D721Med (cell line): ENCODE results near the gene FAXC.

Experiments used
- DNase-seq: peaks from one replicate; pipeline ENCODE4 v3.0.0; 2011; ENCODE audit warnings: low spot score; ENCODE audit not compliant: insufficient read length
- FAIRE-seq: peaks from 2 replicates; lab custom pipeline; 2011; peaks lifted over from hg19 to GRCh38; lab: Jason Lieb, UNC
- TF ChIP-seq, protein P1 (sequence below): IDR thresholded peaks from 2 replicates; pipeline ENCODE4 v1.5.1; 2012; ENCODE audit warnings: mild to moderate bottlenecking, control low read depth; ENCODE audit not compliant: insufficient read depth; ENCODE audit errors: missing control alignments

FAXC gene

DNA sequence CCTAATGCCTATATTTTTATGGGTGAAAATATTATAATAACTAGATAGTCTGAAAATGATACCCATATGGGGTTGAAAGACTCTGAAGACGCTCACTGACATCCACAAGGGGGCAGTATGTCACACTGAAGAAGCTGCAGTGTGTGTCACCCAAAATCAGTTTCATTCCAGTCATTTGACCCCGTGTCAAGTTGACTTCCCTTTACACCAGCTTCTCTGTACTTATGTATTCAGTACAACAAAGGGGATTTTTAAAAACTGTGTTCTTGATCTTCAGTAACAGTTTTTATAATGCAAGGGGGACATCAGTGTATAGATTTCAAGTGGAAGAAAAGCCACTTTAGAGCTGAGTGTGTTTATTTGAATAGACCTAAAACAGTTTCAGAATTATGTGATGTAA is 19.3 kb downstream of the FAXC start:
- TF ChIP-seq, protein P1, sequence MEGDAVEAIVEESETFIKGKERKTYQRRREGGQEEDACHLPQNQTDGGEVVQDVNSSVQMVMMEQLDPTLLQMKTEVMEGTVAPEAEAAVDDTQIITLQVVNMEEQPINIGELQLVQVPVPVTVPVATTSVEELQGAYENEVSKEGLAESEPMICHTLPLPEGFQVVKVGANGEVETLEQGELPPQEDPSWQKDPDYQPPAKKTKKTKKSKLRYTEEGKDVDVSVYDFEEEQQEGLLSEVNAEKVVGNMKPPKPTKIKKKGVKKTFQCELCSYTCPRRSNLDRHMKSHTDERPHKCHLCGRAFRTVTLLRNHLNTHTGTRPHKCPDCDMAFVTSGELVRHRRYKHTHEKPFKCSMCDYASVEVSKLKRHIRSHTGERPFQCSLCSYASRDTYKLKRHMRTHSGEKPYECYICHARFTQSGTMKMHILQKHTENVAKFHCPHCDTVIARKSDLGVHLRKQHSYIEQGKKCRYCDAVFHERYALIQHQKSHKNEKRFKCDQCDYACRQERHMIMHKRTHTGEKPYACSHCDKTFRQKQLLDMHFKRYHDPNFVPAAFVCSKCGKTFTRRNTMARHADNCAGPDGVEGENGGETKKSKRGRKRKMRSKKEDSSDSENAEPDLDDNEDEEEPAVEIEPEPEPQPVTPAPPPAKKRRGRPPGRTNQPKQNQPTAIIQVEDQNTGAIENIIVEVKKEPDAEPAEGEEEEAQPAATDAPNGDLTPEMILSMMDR, result peak; percentile 67
- DNase-seq (no peak), FAIRE-seq (peak; percentile 51)

DNA sequence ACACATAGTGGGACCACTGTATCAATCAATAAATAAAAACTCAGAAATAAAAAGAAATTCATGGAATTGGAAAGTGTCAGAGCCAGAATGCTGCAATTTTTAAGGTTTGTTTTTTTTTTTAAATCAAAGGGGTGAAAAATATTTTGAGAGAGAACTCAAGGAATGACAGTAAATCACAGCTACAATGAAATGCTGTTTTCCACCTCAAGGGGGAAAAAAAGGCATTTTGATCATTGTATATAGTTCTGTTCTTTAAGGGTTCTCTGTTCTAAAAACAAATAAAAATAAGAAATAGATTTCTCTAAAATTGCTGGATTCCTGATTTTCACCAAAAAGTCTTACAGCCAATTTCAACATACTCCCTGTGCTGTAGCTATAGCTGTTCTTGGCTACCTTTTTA is 24.5 kb downstream of the FAXC start:
- TF ChIP-seq, protein P1, result no peak
- DNase-seq (no peak), FAIRE-seq (no peak)

DNA sequence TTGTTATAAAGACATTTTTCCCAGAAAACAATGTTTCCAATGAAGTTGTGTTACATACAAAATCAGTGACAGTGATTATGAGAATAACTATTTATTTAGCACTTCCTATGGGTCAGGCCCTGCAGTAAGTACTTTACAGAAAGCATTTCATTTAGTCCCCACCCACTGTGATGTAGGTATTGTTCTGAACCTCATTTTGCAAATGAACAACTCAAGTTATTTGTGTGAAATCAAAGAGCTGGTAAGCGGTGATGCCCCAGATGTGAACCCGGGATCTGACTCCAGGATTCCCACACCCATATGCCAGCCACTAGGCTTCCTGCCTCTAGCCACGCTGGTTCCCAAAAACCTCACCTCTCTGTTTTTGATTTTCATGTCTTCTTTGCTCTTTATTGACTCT is 30.9 kb downstream of the FAXC start:
- FAIRE-seq (no peak), DNase-seq (no peak)
- TF ChIP-seq, protein P1, result no peak

DNA sequence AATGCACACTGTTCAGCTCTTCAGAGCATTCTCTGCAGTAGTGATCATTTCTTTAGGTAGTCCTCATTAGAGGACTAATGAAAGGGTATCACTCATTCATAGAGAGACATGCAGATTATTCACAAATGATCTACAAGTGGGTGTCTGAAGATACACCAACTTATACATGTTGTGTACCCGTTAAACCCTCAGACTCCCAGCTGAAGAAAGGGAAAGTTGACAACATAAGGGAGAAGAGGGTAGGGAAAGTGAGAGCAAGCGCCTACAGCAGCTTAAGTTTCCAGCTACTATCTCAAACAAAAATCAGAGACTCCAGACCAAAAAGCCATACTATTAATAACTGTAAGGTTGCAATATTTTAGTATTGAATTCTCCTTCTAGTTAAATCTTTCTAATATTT is 37.1 kb downstream of the FAXC start:
- DNase-seq, result no peak

DNA sequence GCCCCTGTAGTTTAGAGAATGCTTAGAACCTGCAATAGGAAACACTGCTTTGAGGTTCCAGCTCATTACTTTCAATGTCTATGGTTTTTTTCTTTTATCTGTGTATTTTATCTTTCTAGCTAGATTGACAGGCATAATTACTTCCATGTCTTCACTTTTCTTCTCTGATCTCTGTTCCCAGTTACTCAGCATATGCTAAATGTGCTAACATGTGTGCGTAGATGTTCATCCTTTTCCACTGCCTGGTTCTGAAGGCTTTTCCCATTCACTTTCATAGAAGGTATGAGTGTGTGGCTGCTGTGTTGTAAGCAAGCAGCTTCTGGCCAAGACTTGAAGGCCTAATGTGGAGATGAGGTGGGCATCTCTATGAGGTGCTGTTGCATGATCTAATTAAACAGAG is 38.9 kb downstream of the FAXC start:
- FAIRE-seq (no peak), DNase-seq (no peak)
- TF ChIP-seq, protein P1, result no peak

More for the DNA sequence above, 37.1 kb downstream of the FAXC start:
- FAIRE-seq, result no peak
- TF ChIP-seq, protein P1, result no peak

DNA sequence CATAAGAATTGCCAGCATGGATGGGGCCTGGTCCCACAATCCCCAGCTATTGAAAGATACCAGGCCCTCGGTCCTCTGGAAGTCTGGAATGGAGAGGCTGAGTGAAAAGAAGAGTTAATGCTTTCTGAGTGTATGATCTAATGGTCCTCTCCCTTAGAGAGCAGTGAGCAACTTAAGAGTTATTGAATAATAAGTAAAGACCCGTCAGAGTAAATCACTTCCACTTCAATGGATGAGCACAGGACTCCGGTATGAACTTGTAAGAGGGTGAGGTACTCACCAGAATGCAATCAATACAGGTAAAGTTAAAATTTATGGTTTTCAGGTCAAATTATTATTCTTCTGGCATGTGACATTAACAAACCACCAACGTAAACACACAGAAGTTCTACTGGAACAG is 39.9 kb downstream of the FAXC start:
- DNase-seq (no peak), FAIRE-seq (no peak)
- TF ChIP-seq, protein P1, result no peak

DNA sequence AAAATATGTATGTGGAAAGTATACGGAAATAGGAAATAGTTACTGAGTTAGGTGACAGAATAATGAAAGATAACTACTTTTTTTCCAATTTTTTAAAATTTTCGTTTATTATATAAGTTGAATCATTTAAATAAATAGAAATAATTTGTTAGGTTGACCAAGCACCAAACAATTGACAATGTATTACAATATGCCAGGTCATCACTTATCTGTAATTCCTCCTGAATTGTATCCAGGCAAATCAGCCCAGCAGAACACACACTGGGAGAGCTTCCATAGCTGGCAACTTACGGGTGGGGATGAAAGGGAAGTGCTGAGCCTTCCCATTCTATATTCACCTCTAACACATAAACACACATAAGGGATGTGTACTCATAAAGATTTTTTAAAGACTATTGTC is 40.7 kb downstream of the FAXC start:
- no peak for FAIRE-seq
- TF ChIP-seq, protein P1, result no peak
- no peak for DNase-seq
